PC-3 (cell line): ENCODE results near the gene MPDZ.

Experiments used
- CTCF ChIP-seq: fragments of 300-600 bp; sonication (generic); conservative IDR thresholded peaks from 2 replicates; pipeline ENCODE4 v1.5.1; 2017; ENCODE audit warnings: antibody characterized with exemption, low read depth, mild to moderate bottlenecking, low read length
- EZH2 ChIP-seq: fragments of 300-600 bp; sonication (generic); IDR thresholded peaks from one replicate; pipeline ENCODE4 v1.6.1; 2017; ENCODE audit warnings: antibody characterized with exemption, mild to moderate bottlenecking, low read length; ENCODE audit not compliant: unreplicated experiment

- TF ChIP-seq CTCF (no peak), EZH2 (no peak)
Observed at GRCh38 chr9:13128266-13128860, 151.1 kb downstream of the MPDZ start.
